Measurements from ENCODE around the gene SNTB2. TPM values are rescaled to one million over a fixed set of nuclear protein-coding genes. Genes with fewer than 3 reads are reported as not detected.
A peak's percentile ranks its signal among the peaks of the same experiment; 100 is the strongest.

Gene SNTB2
- total and polyA plus RNA-seq, 4 donors, result 2.1 to 7.8 (median 4.1) TPM

GRCh38 chr16:69237296-69237695 is 50.3 kb downstream of the SNTB2 start:
- Histone ChIP-seq H3K36me3 (ENCODE audit: control insufficient read depth in 4 of 4, insufficient read depth in 3 of 4, low read depth in 1 of 4, low read length in 3 of 4) (peaks cover 0 to 2% (median 0%) of the 10 kb centered on the region in 4 donors), H3K4me3 (ENCODE audit: low read depth in 1 of 3, low read length in 3 of 3) (no peak overlapping the region), H3K9ac (ENCODE audit: low read depth in 1 of 2, low read length in 2 of 2) (no peak overlapping the region), H3K4me1 (ENCODE audit: control insufficient read depth in 4 of 4, insufficient read depth in 4 of 4, low read length in 3 of 4) (no peaks in the 10 kb centered on the region), H3K27ac (ENCODE audit: low read depth in 1 of 2, low read length in 2 of 2) (no peak overlapping the region), H3K27me3 (ENCODE audit: control insufficient read depth in 4 of 4, insufficient read depth in 4 of 4, low read length in 3 of 4) (no peaks in the 10 kb centered on the region), H3K9me3 (ENCODE audit: control insufficient read depth in 4 of 4, low read length in 3 of 4) (no peaks in the 10 kb centered on the region)
- TF ChIP-seq RAD21 (IDR thresholded peaks at IDR 0.05) (no peak), GABPA (IDR thresholded peaks at IDR 0.05 in 1 of 2, conservative IDR thresholded peaks at IDR 0.05 in 1 of 2) (no peak), FOXA1 (IDR thresholded peaks at IDR 0.05) (no peak), NR2F2 (IDR thresholded peaks at IDR 0.05) (peak; percentile 34)
- DNase-seq (ENCODE audit: low spot score), result no peak
- WGBS, result 89% methylated on average over 3 of the region's 3 CpGs

GRCh38 chr16:69239851-69240250 is 52.9 kb downstream of the SNTB2 start:
- no peak overlapping the region for H3K9ac ChIP-seq (ENCODE audit: low read depth in 1 of 2, low read length in 2 of 2)
- H3K36me3 ChIP-seq (ENCODE audit: control insufficient read depth in 4 of 4, insufficient read depth in 3 of 4, low read depth in 1 of 4, low read length in 3 of 4), result peaks cover 0 to 2% (median 0%) of the 10 kb centered on the region in 4 donors
- TF ChIP-seq NR2F2 (IDR thresholded peaks at IDR 0.05), result no peak
- TF ChIP-seq ATF3 (IDR thresholded peaks at IDR 0.05), result no peak
- no peak for TF ChIP-seq GABPA (IDR thresholded peaks at IDR 0.05 in 1 of 2, conservative IDR thresholded peaks at IDR 0.05 in 1 of 2)
- TF ChIP-seq ZBTB33 (IDR thresholded peaks at IDR 0.05), result no peak
- no peak for TF ChIP-seq HNF4A (conservative IDR thresholded peaks at IDR 0.05)
- TF ChIP-seq EGR1 (IDR thresholded peaks at IDR 0.05; ENCODE audit: low read depth in 2 of 2), result no peak
- no peak for TF ChIP-seq FOXA2 (IDR thresholded peaks at IDR 0.05)
- TF ChIP-seq TAF1 (conservative IDR thresholded peaks at IDR 0.05), result no peak
- no peak for TF ChIP-seq FOXA1 (IDR thresholded peaks at IDR 0.05)
- no peaks in the 10 kb centered on the region for H3K27me3 ChIP-seq (ENCODE audit: control insufficient read depth in 4 of 4, insufficient read depth in 4 of 4, low read length in 3 of 4)
- no peak overlapping the region for H3K4me3 ChIP-seq (ENCODE audit: low read depth in 1 of 3, low read length in 3 of 3)
- no peaks in the 10 kb centered on the region for H3K4me1 ChIP-seq (ENCODE audit: control insufficient read depth in 4 of 4, insufficient read depth in 4 of 4, low read length in 3 of 4)
- WGBS, result 86% methylated on average over 1 of the region's 1 CpG
- no peaks in the 10 kb centered on the region for H3K9me3 ChIP-seq (ENCODE audit: control insufficient read depth in 4 of 4, low read length in 3 of 4)
- H3K27ac ChIP-seq (ENCODE audit: low read depth in 1 of 2, low read length in 2 of 2), result no peak overlapping the region
- no peak for DNase-seq (ENCODE audit: low spot score)

- H3K4me3 ChIP-seq (ENCODE audit: low read depth in 1 of 3, low read length in 3 of 3), result no peak overlapping the region
- no peak for TF ChIP-seq ZBTB33 (IDR thresholded peaks at IDR 0.05)
- TF ChIP-seq YY1 (IDR thresholded peaks at IDR 0.05), result no peak
- TF ChIP-seq GABPA (IDR thresholded peaks at IDR 0.05 in 1 of 2, conservative IDR thresholded peaks at IDR 0.05 in 1 of 2), result no peak
- TF ChIP-seq RAD21 (IDR thresholded peaks at IDR 0.05), result no peak
- no peak for TF ChIP-seq NR2F2 (IDR thresholded peaks at IDR 0.05)
- no peak for TF ChIP-seq MAX (IDR thresholded peaks at IDR 0.05)
- no peak for TF ChIP-seq FOXA2 (IDR thresholded peaks at IDR 0.05)
- no peak for TF ChIP-seq SP1 (IDR thresholded peaks at IDR 0.05)
- TF ChIP-seq ATF3 (IDR thresholded peaks at IDR 0.05), result no peak
- no peak for TF ChIP-seq FOXA1 (IDR thresholded peaks at IDR 0.05)
- TF ChIP-seq JUND (IDR thresholded peaks at IDR 0.05), result no peak
- no peaks in the 10 kb centered on the region for H3K4me1 ChIP-seq (ENCODE audit: control insufficient read depth in 4 of 4, insufficient read depth in 4 of 4, low read length in 3 of 4)
- no peak for DNase-seq (ENCODE audit: low spot score)
- 92% methylated on average over 2 of the region's 2 CpGs for WGBS
- H3K27ac ChIP-seq (ENCODE audit: low read depth in 1 of 2, low read length in 2 of 2), result no peak overlapping the region
- peaks cover 0 to 2% (median 0%) of the 10 kb centered on the region in 4 donors for H3K36me3 ChIP-seq (ENCODE audit: control insufficient read depth in 4 of 4, insufficient read depth in 3 of 4, low read depth in 1 of 4, low read length in 3 of 4)
- no peaks in the 10 kb centered on the region for H3K9me3 ChIP-seq (ENCODE audit: control insufficient read depth in 4 of 4, low read length in 3 of 4)
- H3K9ac ChIP-seq (ENCODE audit: low read depth in 1 of 2, low read length in 2 of 2), result no peak overlapping the region
- H3K27me3 ChIP-seq (ENCODE audit: control insufficient read depth in 4 of 4, insufficient read depth in 4 of 4, low read length in 3 of 4), result no peaks in the 10 kb centered on the region
Observed at GRCh38 chr16:69240331-69240730, 53.4 kb downstream of the SNTB2 start.

All from liver (tissue), 9 donors.